Activated CD4-positive, alpha-beta memory T cell treated with anti-CD3 and anti-CD28 coated beads for 36 hours (primary cell): ENCODE data around the gene DHCR24. TPM values are rescaled to one million over a fixed set of nuclear protein-coding genes. Genes with fewer than 3 reads are reported as not detected.

Experiments used
- total RNA-seq, 2 experiments: library from RNA; stranded (reverse); gene quantifications; one replicate each; pipeline ENCODE4 v1.2.3, GENCODE V29; 2021

Gene DHCR24
- total RNA-seq, 2 experiments from 2014 or later = 72.6 to 75.1 TPM

Other genes with a start within 250 kb of the DHCR24 start
- under 1 TPM in 1 of 2 experiments, not detected in 1; 0.05 TPM for gene MROH7, start 245.4 kb downstream of the DHCR24 start, total RNA-seq
- gene TTC4, start 171.3 kb downstream of the DHCR24 start, total RNA-seq = 10 to 100 TPM; 32.7 to 33.5 TPM
- 1 to 10 TPM; 5.6 to 5.7 TPM for gene PARS2, start 122.7 kb downstream of the DHCR24 start, total RNA-seq
- 1 to 10 TPM; 4.6 to 5.3 TPM for gene TTC22, start 85.9 kb downstream of the DHCR24 start, total RNA-seq
- gene TMEM61, start 93.4 kb upstream of the DHCR24 start, total RNA-seq = not detected
- not detected for gene BSND, start 111.7 kb upstream of the DHCR24 start, total RNA-seq
- not detected for gene PCSK9, start 152.4 kb upstream of the DHCR24 start, total RNA-seq